HG03135 (cell line): ENCODE measurements around the gene PRKCZ.

Source experiments
- ATAC-seq: cut with Tn5 transposase; IDR thresholded peaks from one replicate; pipeline ENCODE4 v1.9.1; 2021; ENCODE audit warnings: mild to moderate bottlenecking, moderate library complexity; ENCODE audit not compliant: unreplicated experiment

The PRKCZ gene

GRCh38 chr1:2024451-2024850, 25.8 kb upstream of the PRKCZ start:
- ATAC-seq = no peak

DNA sequence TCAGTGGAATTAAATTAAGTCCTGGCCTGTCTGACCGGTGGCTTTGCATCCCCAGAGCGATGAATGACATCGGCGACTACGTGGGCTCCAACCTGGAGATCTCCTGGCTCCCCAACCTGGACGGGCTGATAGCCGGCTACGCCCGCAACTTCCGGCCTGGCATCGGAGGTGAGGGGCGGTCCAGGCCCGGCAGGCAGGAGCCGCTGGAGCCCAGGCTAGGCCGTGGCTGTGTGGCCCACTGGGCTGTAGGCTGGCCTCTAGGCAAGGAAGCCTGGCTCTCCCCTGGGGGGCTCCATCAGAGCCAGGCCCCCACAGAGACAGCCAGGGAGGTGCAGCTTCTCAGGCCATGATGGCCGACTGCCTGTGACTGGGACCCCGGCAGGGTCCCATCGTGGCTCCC, 25.3 kb upstream of the PRKCZ start:
- no peak for ATAC-seq

GRCh38 chr1:2025491-2025981, 24.7 kb upstream of the PRKCZ start:
- ATAC-seq = no peak

- ATAC-seq = no peak
Observed at GRCh38 chr1:2027961-2028583, 22.1 kb upstream of the PRKCZ start.

GRCh38 chr1:2028870-2029560, 21.2 kb upstream of the PRKCZ start:
- no peak for ATAC-seq

DNA sequence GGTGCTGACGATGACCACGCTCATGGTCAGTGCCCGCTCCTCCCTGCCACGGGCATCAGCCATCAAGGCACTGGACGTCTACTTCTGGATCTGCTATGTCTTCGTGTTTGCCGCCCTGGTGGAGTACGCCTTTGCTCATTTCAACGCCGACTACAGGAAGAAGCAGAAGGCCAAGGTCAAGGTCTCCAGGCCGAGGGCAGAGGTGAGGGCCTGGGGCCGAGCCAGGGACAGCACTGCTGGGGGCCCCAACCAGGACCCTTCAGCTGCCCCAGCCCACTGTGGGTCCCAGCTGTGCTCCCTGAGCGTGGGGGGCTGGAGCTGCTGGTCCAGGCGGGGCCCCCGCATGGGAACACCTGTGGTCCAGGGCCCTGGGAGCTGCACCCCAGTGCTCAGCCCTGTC, 20.6 kb upstream of the PRKCZ start:
- ATAC-seq = no peak

DNA sequence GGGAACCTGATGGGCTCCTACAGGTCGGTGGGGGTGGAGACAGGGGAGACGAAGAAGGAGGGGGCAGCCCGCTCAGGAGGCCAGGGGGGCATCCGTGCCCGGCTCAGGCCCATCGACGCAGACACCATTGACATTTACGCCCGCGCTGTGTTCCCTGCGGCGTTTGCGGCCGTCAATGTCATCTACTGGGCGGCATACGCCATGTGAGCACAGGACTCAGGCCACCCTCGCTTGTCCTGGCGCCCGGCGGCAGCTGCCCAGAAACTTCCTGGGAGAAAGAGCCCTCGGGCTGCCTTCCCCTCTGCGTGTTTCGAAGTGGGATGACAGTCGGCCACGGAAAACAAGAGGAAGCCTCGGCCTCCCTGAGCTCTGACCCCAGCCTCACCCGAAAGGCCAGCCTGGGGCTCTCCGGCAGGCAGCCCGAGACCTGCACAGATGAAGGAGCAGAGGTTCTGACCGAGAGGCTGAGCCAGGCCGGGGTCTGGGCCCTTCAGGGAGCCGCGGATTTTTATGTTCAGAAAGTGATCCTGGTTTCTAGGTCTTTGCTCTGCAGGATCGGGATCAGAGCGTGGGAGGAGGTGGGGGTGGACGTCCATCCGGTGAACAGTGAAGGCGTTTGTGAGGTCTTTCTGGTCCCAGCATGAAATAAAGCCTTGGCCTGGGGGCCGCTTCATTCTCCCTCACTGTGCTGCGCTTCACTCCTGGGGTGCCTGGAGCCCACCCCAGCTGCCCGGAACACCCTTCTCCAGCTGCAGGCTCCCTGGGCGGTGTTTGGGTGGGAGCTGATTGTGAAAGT, 19.9 kb upstream of the PRKCZ start:
- ATAC-seq = no peak

- no peak for ATAC-seq
Observed at GRCh38 chr1:2031546-2032540, 18.4 kb upstream of the PRKCZ start.

DNA sequence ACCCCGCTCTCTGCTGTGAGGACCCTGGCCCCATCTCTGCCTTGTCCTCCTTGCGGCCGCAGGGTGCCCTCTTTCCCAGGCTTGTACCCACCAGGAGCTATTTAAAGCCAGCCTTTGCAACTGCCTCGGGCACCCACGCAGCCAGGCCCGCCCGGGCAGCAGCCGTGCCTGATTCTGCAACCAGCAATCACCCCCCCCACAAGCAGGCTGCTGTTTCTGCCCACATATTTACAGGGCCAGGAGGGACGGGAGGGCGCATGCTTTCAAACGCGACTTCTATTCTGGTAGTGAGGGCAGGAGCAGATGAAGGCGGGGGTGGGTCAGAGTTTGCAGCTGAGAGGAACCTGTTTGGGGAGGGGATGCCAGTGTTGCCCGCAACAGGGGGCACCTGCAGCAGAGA, 17.5 kb upstream of the PRKCZ start:
- no peak for ATAC-seq

DNA sequence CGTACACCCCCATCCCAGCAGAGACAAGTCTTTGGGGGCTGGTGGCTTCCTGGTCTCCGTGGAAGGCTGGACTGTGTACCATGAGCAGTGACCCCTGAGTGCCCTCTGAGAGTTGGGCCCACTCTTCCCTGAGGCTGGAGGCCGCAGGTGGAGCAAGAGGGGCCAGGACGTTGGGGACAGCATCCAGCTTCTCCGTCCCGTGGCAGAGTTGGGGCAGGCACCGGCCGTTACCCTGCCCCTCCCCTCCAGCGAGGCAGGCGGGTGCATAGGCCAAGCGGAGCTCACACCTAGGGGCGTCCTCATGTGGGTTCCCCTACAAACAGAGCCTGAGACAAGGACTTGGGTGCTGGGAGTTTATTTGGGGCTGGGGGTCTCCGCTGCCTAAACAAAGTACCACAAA, 17.0 kb upstream of the PRKCZ start:
- ATAC-seq = no peak

GRCh38 chr1:2036287-2036686, 13.9 kb upstream of the PRKCZ start:
- no peak for ATAC-seq

- no peak for ATAC-seq
Observed at GRCh38 chr1:2037314-2037979, 12.8 kb upstream of the PRKCZ start.

DNA sequence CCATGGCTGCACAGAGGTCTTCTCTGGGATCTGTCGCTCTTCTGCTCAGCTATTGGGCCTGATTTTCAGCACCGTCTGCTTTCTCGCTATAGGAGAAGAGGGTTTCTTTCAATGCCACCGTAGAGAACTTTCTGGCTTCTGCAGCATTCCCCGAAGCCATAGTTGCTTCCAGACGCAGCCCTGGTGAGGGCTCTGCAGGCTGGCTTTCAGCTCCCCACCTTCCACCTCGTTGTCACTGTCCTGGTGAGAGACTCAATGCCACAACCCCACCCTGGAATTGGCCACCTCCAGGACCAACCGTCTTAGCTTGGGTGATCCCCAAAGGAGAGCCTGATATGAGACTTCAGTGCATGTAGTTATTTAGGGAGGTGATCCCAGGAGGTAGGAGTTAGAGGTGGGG, 12.0 kb upstream of the PRKCZ start:
- ATAC-seq = no peak

- ATAC-seq = no peak
Observed at GRCh38 chr1:2039251-2039650, 11.0 kb upstream of the PRKCZ start.

DNA sequence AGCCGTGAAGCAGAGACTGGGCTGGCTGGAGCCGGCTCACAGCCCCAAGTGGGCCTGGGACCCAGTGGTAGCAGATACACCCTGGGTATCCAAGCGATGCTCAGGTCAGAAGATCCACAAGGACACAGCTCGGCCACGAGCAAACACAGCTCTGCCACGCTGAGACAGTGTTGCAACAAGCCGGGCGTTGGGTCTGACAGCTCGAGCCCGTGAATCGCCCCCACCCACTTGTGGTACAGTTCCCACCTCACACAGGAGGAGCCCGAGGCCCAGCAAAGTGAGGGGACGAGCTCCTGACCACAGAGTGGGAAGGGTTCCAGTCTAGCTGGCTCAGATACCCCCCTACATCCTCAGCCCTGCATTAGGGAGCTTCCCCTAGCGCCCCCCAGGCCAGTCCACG, 8.9 kb upstream of the PRKCZ start:
- ATAC-seq = no peak

- ATAC-seq = no peak
Observed at GRCh38 chr1:2041887-2042286, 8.3 kb upstream of the PRKCZ start.

GRCh38 chr1:2042830-2043773, 7.1 kb upstream of the PRKCZ start:
- no peak for ATAC-seq

- no peak for ATAC-seq
Observed at GRCh38 chr1:2043886-2044285, 6.3 kb upstream of the PRKCZ start.
